Measurements from ENCODE around the gene SENP1.
A peak's percentile ranks its signal among the peaks of the same experiment; 100 is the strongest.

SENP1 gene

GRCh38 chr12:48105867-48106680, at the start of gene SENP1:
Gene SENP1 (minus strand): TSS chr12:48106079. CDS start chr12:48101472, 4,607 bp downstream.
- Histone ChIP-seq H3K4me2 (peak within 1 kb of the TSS; percentile 82 to 98 (median 90)), H3K36me3 (peaks cover 0 to 13% (median under 1%) of the 10 kb centered on the region in 11 experiments; a peak in 5 of 22 replicates), H3K9ac (peak within 1 kb of the TSS; percentile 87 to 98 (median 94)), H4K20me1 (peaks cover 0 to 12% (median 0%) of the 10 kb centered on the region in 11 experiments; a peak in 1 of 22 replicates), H3K4me3 (peak within 1 kb of the TSS; percentile 71 to 96 (median 89)), H3K4me1 (peaks cover 32 to 56% (median 44%) of the 10 kb centered on the region in 10 experiments), H3K27me3 (no peaks in the 10 kb centered on the region), H3K27ac (peak within 1 kb of the TSS; percentile 94 to 99 (median 98)), H3K9me3 (replicated peaks in 1 of 11) (no peaks in the 10 kb centered on the region)
- no peak for TF ChIP-seq Cebpa-rat (IDR thresholded peaks at IDR 0.05)

- no peaks in the 10 kb centered on the region for H3K27me3 ChIP-seq
- H3K27ac ChIP-seq, result peak overlapping the region in 2 of 11 experiments; percentile 19 to 43; a peak in 3 of 22 replicates
- H3K36me3 ChIP-seq, result peaks cover 72 to 87% (median 75%) of the 10 kb centered on the region in 11 experiments
- peaks cover 3 to 43% (median 7%) of the 10 kb centered on the region in 10 experiments for H3K4me1 ChIP-seq
- no peak for TF ChIP-seq Cebpa-rat (IDR thresholded peaks at IDR 0.05)
- H3K4me3 ChIP-seq, result no peak overlapping the region
- peaks cover 0 to 34% (median 0%) of the 10 kb centered on the region in 11 experiments; a peak in 7 of 22 replicates for H4K20me1 ChIP-seq
- H3K9me3 ChIP-seq (replicated peaks in 1 of 11), result no peaks in the 10 kb centered on the region
- H3K9ac ChIP-seq, result peak overlapping the region in 2 of 11 experiments; percentile 3 to 17; a peak in 1 of 22 replicates
- H3K4me2 ChIP-seq, result peak overlapping the region in 3 of 11 experiments; percentile 6 to 67 (median 39); a peak in 5 of 22 replicates
Observed at GRCh38 chr12:48151103-48151771, 45.4 kb upstream of the SENP1 start.

GRCh38 chr12:48145981-48146380, 40.1 kb upstream of the SENP1 start:
- TF ChIP-seq Cebpa-rat (IDR thresholded peaks at IDR 0.05), result no peak
- Histone ChIP-seq H3K27ac (no peak overlapping the region), H3K27me3 (no peaks in the 10 kb centered on the region), H3K36me3 (peaks cover 99 to 100% (median 100%) of the 10 kb centered on the region in 11 experiments), H3K4me3 (no peak overlapping the region), H3K4me1 (peaks cover 0 to 4% (median 0%) of the 10 kb centered on the region in 10 experiments; a peak in 6 of 20 replicates), H3K4me2 (no peak overlapping the region), H3K9me3 (replicated peaks in 1 of 11) (no peaks in the 10 kb centered on the region), H3K9ac (no peak overlapping the region), H4K20me1 (peaks cover 0 to 24% (median 0%) of the 10 kb centered on the region in 11 experiments; a peak in 8 of 22 replicates)

GRCh38 chr12:48143898-48144297, 38.0 kb upstream of the SENP1 start:
- no peaks in the 10 kb centered on the region for H3K4me1 ChIP-seq
- H3K27me3 ChIP-seq, result no peaks in the 10 kb centered on the region
- peaks cover 99 to 100% (median 100%) of the 10 kb centered on the region in 11 experiments for H3K36me3 ChIP-seq
- no peak overlapping the region for H3K4me2 ChIP-seq
- H3K27ac ChIP-seq, result no peak overlapping the region
- H3K9me3 ChIP-seq (replicated peaks in 1 of 11), result no peaks in the 10 kb centered on the region
- no peak overlapping the region for H3K4me3 ChIP-seq
- peaks cover 0 to 21% (median 0%) of the 10 kb centered on the region in 11 experiments; a peak in 5 of 22 replicates for H4K20me1 ChIP-seq
- H3K9ac ChIP-seq, result no peak overlapping the region
- TF ChIP-seq Cebpa-rat (IDR thresholded peaks at IDR 0.05), result no peak

- Histone ChIP-seq H3K4me3 (no peak overlapping the region), H3K36me3 (peaks cover 99 to 100% (median 100%) of the 10 kb centered on the region in 11 experiments), H3K27ac (no peak overlapping the region), H3K9me3 (replicated peaks in 1 of 11) (no peaks in the 10 kb centered on the region), H3K9ac (no peak overlapping the region), H4K20me1 (peaks cover 0 to 17% (median 0%) of the 10 kb centered on the region in 11 experiments; a peak in 4 of 22 replicates), H3K4me1 (no peaks in the 10 kb centered on the region), H3K27me3 (no peaks in the 10 kb centered on the region), H3K4me2 (no peak overlapping the region)
- TF ChIP-seq Cebpa-rat (IDR thresholded peaks at IDR 0.05), result no peak
Observed at GRCh38 chr12:48142818-48143674, 37.2 kb upstream of the SENP1 start.

GRCh38 chr12:48135027-48135426, 29.1 kb upstream of the SENP1 start:
- peaks cover 0 to 16% (median 0%) of the 10 kb centered on the region in 11 experiments; a peak in 2 of 22 replicates for H4K20me1 ChIP-seq
- H3K27ac ChIP-seq, result no peak overlapping the region
- no peaks in the 10 kb centered on the region for H3K4me1 ChIP-seq
- TF ChIP-seq Cebpa-rat (IDR thresholded peaks at IDR 0.05), result no peak
- H3K4me3 ChIP-seq, result no peak overlapping the region
- no peak overlapping the region for H3K9ac ChIP-seq
- no peak overlapping the region for H3K4me2 ChIP-seq
- peaks cover 97 to 100% (median 100%) of the 10 kb centered on the region in 11 experiments for H3K36me3 ChIP-seq
- H3K27me3 ChIP-seq, result no peaks in the 10 kb centered on the region
- no peaks in the 10 kb centered on the region for H3K9me3 ChIP-seq (replicated peaks in 1 of 11)

- no peaks in the 10 kb centered on the region for H3K27me3 ChIP-seq
- H3K4me1 ChIP-seq, result no peaks in the 10 kb centered on the region
- TF ChIP-seq Cebpa-rat (IDR thresholded peaks at IDR 0.05), result no peak
- H3K36me3 ChIP-seq, result peaks cover 97 to 100% (median 100%) of the 10 kb centered on the region in 11 experiments
- no peak overlapping the region for H3K4me3 ChIP-seq
- H3K9ac ChIP-seq, result no peak overlapping the region
- H3K4me2 ChIP-seq, result no peak overlapping the region
- H4K20me1 ChIP-seq, result peaks cover 0 to 16% (median 0%) of the 10 kb centered on the region in 11 experiments; a peak in 3 of 22 replicates
- no peaks in the 10 kb centered on the region for H3K9me3 ChIP-seq (replicated peaks in 1 of 11)
- H3K27ac ChIP-seq, result no peak overlapping the region
Observed at GRCh38 chr12:48132826-48133225, 26.9 kb upstream of the SENP1 start.

- no peaks in the 10 kb centered on the region for H3K9me3 ChIP-seq (replicated peaks in 1 of 11)
- H3K27me3 ChIP-seq, result no peaks in the 10 kb centered on the region
- peaks cover 0 to 16% (median 0%) of the 10 kb centered on the region in 11 experiments; a peak in 4 of 22 replicates for H4K20me1 ChIP-seq
- no peak overlapping the region for H3K4me2 ChIP-seq
- no peaks in the 10 kb centered on the region for H3K4me1 ChIP-seq
- no peak overlapping the region for H3K4me3 ChIP-seq
- no peak overlapping the region for H3K27ac ChIP-seq
- H3K36me3 ChIP-seq, result peaks cover 97 to 100% (median 100%) of the 10 kb centered on the region in 11 experiments
- no peak overlapping the region for H3K9ac ChIP-seq
- TF ChIP-seq Cebpa-rat (IDR thresholded peaks at IDR 0.05), result no peak
Observed at GRCh38 chr12:48131517-48131916, 25.6 kb upstream of the SENP1 start.
